Effector memory CD4-positive, alpha-beta T cell (primary cell): ENCODE results near the gene CD93.

Experiments used
- DNase-seq, 3 donors: peaks; one replicate each; pipeline ENCODE4 v3.0.0-alpha.2; 2020
- H3K27ac ChIP-seq: 2 replicates; pipeline ENCODE4 v1.7.0; 2013; ENCODE audit warnings: mild to moderate bottlenecking, low read length, moderate library complexity; ENCODE audit not compliant: insufficient read depth, poor library complexity, severe bottlenecking
- H3K27me3 ChIP-seq: replicated peaks from 2 replicates; pipeline ENCODE4 v1.7.0; 2013; ENCODE audit warnings: mild to moderate bottlenecking, low read length; ENCODE audit not compliant: insufficient read depth, control insufficient read depth, poor library complexity, severe bottlenecking
- H3K36me3 ChIP-seq: 2 replicates; pipeline ENCODE4 v1.7.0; 2013; ENCODE audit warnings: mild to moderate bottlenecking, low read length, moderate library complexity; ENCODE audit not compliant: control insufficient read depth, insufficient read depth
- H3K4me1 ChIP-seq: 2 replicates; pipeline ENCODE4 v1.7.0; 2013; ENCODE audit warnings: low read length, mild to moderate bottlenecking; ENCODE audit not compliant: control insufficient read depth, insufficient read depth, poor library complexity, severe bottlenecking
- H3K4me3 ChIP-seq: 2 replicates; pipeline ENCODE4 v1.7.0; 2013; ENCODE audit warnings: low read length, low read depth, mild to moderate bottlenecking; ENCODE audit not compliant: insufficient read depth, poor library complexity, severe bottlenecking
- H3K9me3 ChIP-seq: 2 replicates; pipeline ENCODE4 v1.7.0; 2013; ENCODE audit warnings: mild to moderate bottlenecking, low read length, moderate library complexity; ENCODE audit not compliant: control insufficient read depth

The CD93 gene

DNA sequence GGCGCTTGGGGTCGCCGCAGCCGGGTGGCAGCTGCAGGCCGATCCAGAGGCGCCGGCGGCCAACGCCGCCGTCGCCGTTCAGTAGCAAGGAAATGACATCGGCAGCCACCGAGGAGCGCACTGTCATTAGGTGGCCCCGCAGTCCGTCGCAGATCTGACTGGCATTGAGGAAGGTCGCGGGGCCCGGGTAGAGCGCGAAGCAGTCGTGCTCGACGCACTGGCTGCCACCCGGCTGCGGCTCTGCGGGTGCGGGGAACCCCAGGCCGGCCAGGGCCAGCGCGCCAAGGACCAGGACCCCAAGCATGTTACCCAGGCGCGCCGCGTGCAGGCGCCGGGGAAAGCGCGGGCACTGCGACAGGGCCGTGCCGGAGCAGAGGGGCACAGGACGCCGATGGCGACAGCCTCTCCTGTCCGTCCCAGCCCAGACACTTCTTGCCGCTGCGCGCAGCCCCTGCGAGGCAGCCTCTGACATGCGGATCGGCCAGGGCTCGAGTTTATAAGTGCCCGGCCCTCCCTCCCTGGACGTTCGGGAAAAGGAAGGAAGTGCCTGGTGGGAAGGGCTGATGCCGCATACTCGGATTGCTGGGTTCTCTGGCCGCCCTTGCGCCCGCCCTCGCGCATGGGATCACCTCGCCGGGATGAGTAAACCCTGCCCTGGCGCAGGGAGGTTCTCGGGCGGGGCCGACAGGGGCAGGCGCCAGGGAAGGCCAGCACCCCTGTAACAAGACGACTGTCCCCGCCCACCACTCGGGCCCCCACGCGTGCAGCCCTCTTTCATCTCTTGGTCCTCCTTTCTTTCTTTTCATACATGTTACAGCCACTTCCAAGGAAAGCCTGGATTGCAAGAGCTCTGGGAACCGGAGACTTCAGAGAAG, 36.7 kb downstream of the CD93 start, which contains the start of gene THBD:
Gene THBD, minus strand, starts transcription at position 472 of the 875 bp plus-strand sequence. Its CDS starts 168 bp downstream, at position 304.
- Histone ChIP-seq H3K4me1 (peaks cover 2% of the 10 kb centered on the region), H3K27ac (no peak within 1 kb of the TSS)
- DNase-seq, result no peak

DNA sequence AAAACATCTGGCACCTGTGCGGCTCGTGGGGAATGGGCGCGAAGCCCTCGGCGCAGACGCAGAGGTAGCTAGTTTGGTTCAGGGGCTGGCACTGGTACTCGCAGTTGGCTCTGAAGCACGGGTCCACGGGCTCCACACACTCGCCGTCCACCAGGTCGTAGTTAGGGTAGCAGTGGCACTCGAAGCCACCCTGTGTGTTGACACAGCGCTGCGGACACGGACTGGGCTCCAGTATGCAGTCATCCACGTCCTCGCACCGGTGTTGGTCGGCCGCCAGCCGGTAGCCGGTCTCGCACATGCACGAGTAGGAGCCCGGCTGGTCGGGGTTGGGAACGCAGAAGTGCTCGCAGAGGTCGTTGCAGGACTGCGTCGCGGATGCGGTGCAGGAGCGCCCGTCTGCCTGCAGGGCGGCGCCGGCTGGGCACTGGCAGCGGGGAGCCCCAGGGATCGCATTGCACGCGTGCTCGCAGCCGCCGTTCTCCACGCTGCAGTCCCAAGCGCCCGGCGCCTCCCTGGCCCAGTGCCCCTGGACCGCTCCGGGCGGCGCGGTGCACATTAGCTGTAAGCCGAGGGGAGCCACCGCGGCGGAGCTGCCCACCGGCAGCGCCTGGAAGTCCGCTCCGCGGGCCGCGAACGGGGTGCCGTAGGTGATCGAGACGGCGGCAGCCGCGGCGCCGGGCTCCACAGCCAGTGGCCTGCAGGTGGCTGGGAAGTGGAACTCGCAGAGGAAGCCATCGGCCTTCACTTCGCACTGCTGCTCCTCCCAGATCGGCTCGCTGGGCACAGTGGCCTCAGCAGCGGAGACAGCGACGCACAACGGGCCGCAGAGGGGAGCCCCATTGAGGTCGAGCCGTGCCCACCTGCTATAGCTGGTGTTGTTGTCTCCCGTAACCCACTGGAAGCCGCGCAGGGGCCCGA, 37.6 kb downstream of the CD93 start:
- Histone ChIP-seq H3K27me3 (peaks cover 18% of the 10 kb centered on the region), H3K27ac (no peak overlapping the region), H3K9me3 (no peaks in the 10 kb centered on the region), H3K36me3 (no peaks in the 10 kb centered on the region), H3K4me3 (peak overlapping the region; percentile 25), H3K4me1 (peaks cover 2% of the 10 kb centered on the region)
- no peak for DNase-seq

More for the DNA sequence above, 36.7 kb downstream of the CD93 start, which contains the start of gene THBD:
- Histone ChIP-seq H3K9me3 (no peaks in the 10 kb centered on the region), H3K36me3 (no peaks in the 10 kb centered on the region), H3K27me3 (peaks cover 18% of the 10 kb centered on the region), H3K4me3 (peak within 1 kb of the TSS; percentile 25)

DNA sequence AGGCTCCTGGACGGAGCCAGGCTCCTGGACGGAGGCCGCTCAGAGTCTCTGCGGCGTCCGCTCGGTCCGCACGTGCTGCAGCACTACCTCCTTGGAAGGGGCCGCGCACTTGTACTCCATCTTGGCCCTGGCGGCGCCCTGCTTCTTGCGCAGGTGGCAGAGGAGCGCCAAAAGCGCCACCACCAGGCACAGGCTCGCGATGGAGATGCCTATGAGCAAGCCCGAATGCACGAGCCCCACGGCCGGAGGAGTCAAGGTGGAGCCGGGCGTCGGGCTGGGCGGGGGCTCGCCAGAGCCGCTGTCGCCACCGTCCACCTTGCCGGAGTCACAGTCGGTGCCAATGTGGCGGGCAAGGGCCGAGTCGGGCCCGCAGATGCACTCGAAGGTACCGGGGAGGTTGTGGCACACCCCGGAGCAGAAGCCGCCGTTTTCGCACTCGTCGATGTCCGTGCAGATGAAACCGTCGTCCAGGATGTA, 38.3 kb downstream of the CD93 start:
- peaks cover 2% of the 10 kb centered on the region for H3K4me1 ChIP-seq
- no peaks in the 10 kb centered on the region for H3K9me3 ChIP-seq
- H3K27me3 ChIP-seq, result peaks cover 18% of the 10 kb centered on the region
- DNase-seq, result no peak
- H3K27ac ChIP-seq, result no peak overlapping the region
- H3K4me3 ChIP-seq, result no peak overlapping the region
- no peaks in the 10 kb centered on the region for H3K36me3 ChIP-seq

DNA sequence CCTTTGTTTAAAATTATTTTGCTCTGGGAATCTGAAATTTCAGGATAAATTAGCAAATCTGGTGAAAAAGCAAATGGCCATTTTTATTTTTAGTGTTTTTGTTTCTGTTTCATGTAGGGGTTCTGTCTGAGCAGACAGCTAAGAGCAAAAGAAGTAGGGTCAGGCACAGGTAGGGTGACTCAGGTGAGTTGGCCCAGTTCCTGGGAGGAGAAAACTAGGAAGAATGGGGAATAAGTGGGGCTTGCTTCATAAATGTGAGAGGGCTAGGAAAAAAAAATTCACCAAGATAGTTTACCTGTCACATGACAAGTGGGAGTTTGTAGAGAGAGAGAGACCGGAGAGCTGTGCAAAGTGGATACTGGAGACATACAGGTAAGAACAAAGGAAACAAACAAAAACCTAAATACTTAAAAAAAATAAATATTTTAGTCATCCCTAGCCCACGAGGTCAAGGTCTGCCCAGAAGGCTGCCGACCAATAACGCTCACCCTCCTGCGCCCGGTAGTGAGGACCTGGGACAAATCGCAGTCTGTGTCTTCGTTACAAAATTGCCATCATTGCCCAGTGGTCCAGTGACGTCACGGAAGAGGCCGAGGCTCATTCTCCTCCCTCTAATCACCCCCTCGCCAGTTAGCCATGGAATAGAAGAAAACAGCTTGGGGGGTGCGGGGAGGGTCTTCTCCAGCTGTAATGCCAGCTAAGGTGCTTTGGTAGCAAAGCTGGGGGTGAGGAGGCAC, 39.0 kb downstream of the CD93 start:
- Histone ChIP-seq H3K4me1 (peaks cover 2% of the 10 kb centered on the region), H3K36me3 (no peaks in the 10 kb centered on the region), H3K9me3 (no peaks in the 10 kb centered on the region), H3K4me3 (no peak overlapping the region), H3K27ac (no peak overlapping the region), H3K27me3 (peaks cover 18% of the 10 kb centered on the region)
- DNase-seq, result no peak

DNA sequence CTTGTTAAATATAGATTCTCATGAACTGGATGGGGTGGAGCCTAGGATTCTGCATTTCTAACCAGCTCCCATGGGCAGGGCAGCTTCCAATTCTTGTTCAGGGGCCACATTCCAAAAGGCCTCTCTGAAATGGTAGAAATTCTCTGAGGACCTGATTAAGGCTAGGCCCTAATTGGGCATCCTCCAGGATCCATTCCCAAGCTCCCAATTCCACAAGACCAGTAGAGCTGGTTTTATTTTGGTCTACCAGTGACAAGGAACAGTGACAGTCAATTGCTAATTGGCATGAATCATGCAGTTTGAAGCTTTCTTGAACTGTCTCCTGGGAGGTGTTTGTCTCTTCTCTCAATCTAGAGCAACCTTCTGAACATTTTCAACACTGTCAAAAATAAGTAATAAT, 39.7 kb downstream of the CD93 start:
- no peak overlapping the region for H3K4me3 ChIP-seq
- peaks cover 18% of the 10 kb centered on the region for H3K27me3 ChIP-seq

DNA sequence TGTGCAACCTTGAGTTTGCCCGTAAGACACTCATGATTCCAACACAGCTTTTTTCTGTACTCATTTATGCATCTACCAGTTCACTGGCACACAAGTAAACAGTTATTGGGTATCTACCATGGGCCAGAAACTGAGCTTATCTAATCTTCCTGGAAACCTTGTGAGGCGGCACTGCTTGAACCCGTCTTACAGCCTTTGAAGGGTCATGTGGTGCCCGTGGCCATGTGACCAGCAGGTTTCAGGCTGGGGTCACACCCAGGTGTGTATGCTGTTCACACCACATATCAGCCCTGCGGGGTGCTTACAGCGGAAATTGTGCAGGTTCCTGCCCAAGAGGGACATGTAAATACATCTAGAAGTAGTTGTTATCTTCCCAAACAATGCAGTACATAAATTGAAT, 42.7 kb downstream of the CD93 start:
- Histone ChIP-seq H3K36me3 (no peaks in the 10 kb centered on the region), H3K4me3 (no peak overlapping the region), H3K27me3 (peaks cover 13% of the 10 kb centered on the region), H3K9me3 (no peaks in the 10 kb centered on the region), H3K27ac (no peak overlapping the region), H3K4me1 (peaks cover 2% of the 10 kb centered on the region)
- DNase-seq, result no peak

More for the DNA sequence above, 39.7 kb downstream of the CD93 start:
- DNase-seq, result no peak
- Histone ChIP-seq H3K9me3 (no peaks in the 10 kb centered on the region), H3K36me3 (no peaks in the 10 kb centered on the region), H3K27ac (no peak overlapping the region), H3K4me1 (peaks cover 2% of the 10 kb centered on the region)

DNA sequence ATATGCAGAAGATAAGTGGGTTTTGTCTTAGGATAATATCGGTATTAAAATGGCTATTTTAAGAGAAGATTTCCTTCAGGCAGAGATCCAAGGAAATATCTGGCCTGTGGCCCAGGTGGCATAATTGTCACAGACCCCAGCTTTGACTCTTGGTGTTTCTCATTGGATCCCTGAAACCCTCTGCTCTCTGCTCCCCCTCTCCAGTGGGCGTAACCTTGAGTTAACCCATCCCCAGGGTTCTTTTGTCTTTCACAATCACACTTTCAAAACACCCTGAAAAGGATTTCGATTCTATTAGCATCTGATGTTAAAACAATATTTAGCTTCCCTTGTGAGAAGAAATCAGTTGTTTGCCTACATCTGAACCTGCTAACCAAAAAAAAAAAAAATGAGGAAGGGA, 43.9 kb downstream of the CD93 start:
- no peaks in the 10 kb centered on the region for H3K9me3 ChIP-seq
- H3K4me3 ChIP-seq, result no peak overlapping the region
- peaks cover 6% of the 10 kb centered on the region for H3K27me3 ChIP-seq
- no peaks in the 10 kb centered on the region for H3K4me1 ChIP-seq
- H3K36me3 ChIP-seq, result no peaks in the 10 kb centered on the region
- H3K27ac ChIP-seq, result no peak overlapping the region
- no peak for DNase-seq

DNA sequence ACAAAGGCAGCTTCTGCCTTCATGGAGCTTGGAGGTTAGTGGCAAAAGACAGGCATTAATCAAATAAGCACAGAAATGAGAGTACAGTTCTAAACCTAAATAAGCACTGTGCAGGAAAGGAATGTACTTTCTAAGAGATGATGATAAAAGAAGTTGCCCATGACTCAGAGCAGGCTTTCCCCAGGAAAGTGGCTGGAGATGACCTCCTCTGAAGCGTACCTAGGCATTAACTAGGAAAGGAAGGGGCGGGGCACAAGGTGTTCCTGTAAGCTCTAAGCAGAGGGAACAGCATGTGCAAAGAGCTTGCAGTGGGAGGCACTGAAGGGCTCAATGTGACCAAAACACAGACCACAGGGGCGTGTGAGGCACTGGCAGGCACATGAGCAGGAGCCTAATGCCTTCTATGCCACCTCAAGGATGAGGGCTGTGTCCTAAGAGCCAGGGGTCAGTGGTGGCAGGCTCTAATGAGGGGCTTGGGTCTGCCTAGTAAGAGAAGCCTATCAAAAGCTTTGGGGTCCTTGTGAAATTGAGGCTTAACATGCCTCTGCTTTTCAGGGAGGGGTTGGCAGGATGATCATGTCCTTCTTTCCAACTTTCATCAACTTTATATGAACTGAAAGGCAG, 46.1 kb downstream of the CD93 start:
- H3K27me3 ChIP-seq, result no peaks in the 10 kb centered on the region
- H3K4me1 ChIP-seq, result no peaks in the 10 kb centered on the region
- no peaks in the 10 kb centered on the region for H3K36me3 ChIP-seq
- H3K9me3 ChIP-seq, result no peaks in the 10 kb centered on the region
- no peak for DNase-seq
- no peak overlapping the region for H3K4me3 ChIP-seq
- no peak overlapping the region for H3K27ac ChIP-seq

DNA sequence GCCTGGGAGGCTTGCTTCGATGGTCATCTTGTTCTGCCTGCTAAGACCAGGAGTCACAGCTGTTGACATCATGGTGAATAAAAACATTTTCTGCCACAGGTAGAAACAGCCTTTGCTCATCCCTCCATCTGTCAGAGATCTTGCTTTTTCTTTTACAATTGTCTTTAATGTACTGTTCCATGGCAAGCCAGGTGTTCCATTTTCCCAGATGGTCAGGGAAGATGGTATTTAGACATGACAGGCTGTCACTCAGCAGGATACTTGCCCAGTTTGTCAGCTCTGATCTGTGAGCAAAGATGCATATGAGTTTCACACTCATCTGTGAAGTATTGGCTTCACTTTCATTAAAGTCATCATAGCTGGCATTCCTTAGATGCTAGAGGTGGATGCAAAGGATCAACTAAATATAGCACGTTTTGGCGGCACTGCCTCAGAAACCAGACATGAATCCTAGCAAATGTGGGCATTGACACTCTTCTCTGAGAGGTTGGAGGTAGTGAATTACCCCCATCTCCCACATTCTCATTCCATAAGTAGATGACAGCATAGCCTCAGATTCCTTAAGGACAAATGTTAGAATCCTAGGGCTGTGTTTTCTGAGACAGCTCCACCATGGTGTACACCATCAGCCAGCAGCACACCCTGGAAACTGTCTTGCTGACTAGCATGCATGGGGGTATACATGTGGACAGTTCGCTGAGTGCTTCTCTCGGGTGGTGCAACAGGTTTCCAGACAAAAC, 46.8 kb downstream of the CD93 start:
- Histone ChIP-seq H3K9me3 (no peaks in the 10 kb centered on the region), H3K4me1 (no peaks in the 10 kb centered on the region), H3K36me3 (no peaks in the 10 kb centered on the region), H3K4me3 (no peak overlapping the region), H3K27ac (no peak overlapping the region), H3K27me3 (no peaks in the 10 kb centered on the region)
- no peak for DNase-seq
